Renal cortical epithelial cell (primary cell): ENCODE measurements around the gene RACGAP1. TPM values are rescaled to one million over a fixed set of nuclear protein-coding genes. Genes with fewer than 3 reads are reported as not detected.

Experiments
- DNase-seq: peaks from one replicate; pipeline ENCODE4 v3.0.0-alpha.2; 2011; ENCODE audit warnings: low read depth
- total RNA-seq: library from RNA; depleted of rRNA; stranded (reverse); fragments of >200 nt; gene quantifications from 2 replicates; pipeline ENCODE4 v1.2.3, GENCODE V29; 2014

Gene RACGAP1
- total RNA-seq, 1 donor from 2014 or later = 20.7 TPM

DNA sequence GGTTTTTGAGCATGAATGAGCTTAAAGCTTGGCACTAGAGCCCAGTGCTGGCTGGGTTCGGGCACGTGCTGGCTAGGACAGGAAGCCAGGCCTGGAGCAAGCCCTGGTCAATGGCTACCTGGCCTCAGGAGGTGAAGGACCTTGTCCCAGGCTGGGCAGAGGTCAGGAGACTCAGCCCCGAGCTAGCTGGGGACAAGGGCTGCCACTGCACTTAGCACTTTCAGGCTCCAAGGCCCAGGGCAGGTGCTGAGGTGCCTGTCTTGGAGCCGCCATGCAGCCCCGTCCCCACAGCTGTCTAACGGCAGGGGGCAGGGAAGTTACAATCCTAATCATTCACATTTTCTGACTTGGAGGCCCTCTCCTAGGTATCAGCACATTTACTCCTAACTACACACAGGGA is 56.8 kb downstream of the RACGAP1 start:
- DNase-seq = no peak

- DNase-seq = no peak
These were observed 57.5 kb downstream of the RACGAP1 start for GRCh38 chr12:49967777-49968250.

DNA sequence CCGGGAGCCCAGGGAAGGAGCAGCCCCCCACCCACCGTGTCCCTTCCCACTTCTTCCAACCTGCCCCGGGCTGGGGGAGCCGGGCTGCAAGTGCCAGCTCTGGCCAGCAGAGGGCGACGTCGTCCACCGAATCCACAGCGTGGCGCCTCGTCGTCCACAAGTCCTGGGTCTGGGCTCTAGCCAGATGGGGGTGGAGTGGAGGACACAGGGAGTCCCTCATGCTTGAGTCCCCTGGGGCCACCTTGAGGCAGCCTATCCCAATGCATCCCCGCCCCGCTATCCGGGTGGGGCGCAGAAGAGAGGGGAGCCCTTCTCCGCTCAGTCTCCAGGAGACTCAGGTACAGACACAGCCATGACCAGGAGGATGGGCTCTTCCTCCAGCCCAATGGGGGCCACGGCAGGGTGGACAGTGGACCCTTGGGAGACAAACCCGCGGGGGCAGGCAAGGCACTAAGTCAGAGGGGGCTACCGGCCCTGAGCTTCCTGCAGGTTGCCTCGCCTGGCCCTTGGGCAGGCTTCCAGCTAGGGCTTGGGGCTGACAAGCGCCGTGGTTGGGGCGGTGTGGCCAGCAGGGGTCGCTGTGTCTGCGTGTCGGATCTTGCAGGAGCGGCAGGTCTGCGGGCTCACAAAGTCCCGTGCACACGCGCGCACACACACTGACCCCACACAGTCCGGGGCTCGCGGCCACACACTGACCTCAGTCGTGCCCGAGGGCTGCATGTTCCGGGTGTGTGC is 58.1 kb downstream of the RACGAP1 start:
- DNase-seq = peak; percentile 61

DNA sequence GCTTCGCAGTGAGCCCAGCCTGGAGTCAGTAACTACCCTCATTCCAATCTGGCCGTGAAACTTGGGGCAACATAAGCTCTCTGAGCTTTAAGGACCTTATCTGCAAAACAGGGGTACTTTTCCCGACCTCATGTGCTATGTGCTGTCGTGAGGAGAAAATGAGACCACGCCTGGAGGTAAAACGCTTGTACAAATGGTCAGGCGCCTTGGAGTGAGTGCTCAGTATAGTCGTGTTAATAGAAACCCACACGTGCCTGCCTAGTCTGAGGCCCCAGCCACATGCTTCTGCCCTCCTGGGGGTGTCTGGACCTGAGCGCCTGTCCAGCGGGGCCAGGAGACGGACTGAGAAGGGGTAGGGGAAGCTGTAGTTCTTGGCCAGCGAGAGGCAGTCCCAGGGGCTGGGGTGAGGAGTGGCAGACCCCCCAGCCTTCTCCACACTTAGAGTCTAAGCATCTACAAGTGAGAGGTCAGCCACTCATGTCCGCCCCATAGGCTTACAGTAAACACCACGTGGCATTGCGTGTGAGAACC is 58.7 kb downstream of the RACGAP1 start:
- no peak for DNase-seq

DNA sequence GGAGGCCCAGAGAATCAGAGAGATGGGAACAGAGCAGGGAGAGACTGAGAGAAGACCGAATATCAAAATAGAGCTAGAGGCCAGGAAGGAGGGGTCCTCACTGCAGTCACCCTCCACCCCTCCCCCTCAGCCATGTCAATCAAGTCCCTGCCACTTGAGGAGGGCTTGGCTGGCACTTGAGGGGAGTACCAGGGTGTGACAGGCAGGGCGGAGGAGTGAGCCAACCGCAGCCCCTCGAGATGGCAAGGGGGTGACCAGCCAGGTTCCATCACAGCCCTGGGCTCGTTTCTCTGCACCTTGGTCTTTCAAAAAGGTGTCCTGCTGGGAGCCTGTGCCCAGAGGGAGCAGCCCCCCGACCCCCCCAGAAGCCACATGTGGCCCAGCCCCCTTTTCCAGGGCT is 59.5 kb downstream of the RACGAP1 start:
- DNase-seq = no peak

DNA sequence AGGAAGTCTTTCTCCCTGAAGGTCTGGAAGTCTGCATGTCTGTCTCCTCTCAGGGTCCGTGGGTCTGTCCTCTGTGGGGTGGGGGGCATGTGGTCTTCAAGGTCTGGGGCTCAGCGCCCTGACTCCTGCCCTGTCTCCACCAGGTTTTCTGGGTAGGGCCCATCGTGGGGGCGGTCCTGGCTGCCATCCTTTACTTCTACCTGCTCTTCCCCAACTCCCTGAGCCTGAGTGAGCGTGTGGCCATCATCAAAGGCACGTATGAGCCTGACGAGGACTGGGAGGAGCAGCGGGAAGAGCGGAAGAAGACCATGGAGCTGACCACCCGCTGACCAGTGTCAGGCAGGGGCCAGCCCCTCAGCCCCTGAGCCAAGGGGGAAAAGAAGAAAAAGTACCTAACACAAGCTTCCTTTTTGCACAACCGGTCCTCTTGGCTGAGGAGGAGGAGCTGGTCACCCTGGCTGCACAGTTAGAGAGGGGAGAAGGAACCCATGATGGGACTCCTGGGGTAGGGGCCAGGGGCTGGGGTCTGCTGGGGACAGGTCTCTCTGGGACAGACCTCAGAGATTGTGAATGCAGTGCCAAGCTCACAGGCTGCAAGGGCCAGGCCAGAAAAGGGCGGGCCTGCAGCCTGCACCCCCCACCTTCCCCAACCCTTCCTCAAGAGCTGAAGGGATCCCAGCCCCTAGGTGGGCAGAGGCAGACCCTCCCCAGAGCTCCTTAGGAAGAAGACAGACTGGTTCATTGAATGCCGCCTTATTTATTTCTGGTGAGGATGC is 60.3 kb downstream of the RACGAP1 start:
- no peak for DNase-seq

GRCh38 chr12:49963976-49964815 is 61.1 kb downstream of the RACGAP1 start:
- no peak for DNase-seq

DNA sequence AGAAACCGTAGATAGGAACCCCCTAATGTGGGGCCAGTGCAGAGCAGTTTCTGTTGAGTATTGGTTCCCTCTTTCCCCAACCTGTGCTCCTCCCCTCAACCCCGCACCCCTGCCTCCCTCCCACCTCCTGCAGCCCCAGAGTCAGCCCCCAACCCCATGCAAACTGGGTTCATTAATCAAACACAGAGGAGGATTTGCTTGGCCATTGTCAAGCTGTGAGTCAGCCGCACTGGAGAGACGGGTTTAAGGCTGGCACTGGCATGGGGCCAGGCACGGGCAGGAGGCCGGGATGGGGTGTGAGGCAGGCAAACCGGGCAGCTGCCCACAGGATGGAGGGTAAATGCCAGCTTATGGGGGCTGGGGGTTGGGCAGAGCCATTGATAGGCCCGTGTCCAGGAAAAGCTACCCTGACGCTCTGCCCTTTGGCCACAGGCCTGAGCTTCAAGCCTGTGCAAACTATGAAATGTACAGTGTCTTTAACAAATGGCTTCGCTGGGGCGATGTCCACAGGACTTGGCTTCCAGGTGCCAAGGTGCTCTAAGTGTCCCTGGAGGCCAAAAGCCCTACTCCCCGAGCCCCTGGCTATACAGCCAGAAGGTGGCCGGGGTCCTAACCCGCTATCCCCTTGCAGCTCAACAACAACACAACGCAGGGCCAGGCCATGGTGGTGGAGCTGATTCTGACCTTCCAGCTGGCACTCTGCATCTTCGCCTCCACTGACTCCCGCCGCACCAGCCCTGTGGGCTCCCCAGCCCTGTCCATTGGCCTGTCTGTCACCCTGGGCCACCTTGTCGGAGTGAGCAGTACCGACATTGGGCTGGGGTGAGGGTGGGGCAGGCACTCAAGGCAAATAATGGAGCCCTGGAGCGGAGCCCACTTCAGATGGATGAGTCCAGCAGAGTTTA is 62.2 kb downstream of the RACGAP1 start:
- DNase-seq = peak; percentile 87

GRCh38 chr12:49961993-49962764 is 63.1 kb downstream of the RACGAP1 start:
- DNase-seq = no peak

DNA sequence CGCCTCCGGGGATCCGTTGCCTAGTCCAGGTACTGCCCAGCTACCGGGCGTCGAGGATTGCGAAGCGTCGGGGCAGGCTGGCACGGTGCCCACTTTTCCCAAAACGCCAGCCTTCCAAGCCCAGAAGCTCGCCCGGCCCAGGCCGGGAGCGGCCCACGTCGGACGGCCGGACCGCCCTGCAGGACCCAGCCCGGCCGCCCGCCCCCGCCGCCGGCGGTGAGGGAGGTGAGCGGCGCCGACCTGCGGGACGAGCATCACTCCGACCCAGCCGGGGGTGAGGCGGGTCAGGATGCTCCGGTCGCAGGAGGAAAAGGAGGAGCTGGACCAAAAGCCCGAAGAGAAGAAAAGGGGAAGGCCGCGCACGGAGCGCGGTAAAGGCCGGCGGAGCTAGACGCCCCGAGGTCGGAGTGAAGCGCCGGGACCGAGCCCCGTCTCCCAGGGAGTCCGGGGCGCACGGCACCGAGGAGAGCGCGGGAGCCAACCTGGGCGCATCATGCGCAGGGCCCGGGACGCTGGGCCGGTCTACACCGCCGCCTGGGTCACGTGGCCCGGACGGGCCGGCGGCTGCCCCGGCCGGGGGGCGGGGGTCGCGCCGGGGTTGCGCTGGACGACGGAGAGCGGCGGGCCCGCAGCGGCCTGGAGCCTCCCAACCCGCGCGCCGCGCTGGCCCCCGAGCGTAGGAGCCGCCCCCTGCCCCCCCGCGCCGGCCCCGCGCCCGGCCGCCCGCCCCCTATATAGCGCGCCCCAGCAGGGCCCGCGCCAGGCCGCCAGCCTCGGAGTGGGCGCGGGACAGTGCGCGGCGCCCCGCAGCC is 64.0 kb downstream of the RACGAP1 start, which contains the start of gene AQP5:
Gene AQP5, plus strand, starts transcription at position 762 of the 812 bp plus-strand sequence. CDS start 146 bp downstream, outside the sequence.
- no peak for DNase-seq

DNA sequence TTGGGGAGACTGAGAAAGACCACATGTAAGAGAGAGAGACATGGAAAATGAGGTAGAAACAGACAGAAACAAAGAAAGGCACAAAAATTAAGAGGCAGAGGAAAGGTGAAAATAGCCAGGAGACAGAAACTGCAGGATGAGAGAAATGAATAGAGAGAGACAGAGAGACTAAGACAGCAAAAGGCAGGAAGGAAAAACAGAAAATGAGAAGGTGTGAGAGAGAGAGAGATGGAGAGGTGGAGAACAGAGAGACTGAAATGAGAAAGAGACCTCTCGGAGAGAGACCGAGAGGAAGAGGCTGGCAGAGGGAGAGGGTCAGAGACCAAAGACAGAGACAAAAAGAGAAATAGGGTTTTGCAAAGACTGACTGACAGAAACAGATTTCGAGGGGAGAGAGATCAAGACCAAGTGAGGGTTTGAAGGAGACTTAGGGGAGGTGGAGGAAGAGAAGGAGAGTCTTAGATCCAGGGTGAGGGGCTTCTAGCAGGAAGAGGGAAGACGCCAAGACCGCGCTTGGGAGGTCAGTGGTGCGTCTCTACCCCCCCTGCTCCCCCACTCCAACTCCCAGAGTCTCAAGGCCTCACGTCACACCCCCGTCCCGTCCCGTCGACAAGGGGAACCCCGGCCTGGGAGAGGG is 64.7 kb downstream of the RACGAP1 start:
- DNase-seq = no peak

DNA sequence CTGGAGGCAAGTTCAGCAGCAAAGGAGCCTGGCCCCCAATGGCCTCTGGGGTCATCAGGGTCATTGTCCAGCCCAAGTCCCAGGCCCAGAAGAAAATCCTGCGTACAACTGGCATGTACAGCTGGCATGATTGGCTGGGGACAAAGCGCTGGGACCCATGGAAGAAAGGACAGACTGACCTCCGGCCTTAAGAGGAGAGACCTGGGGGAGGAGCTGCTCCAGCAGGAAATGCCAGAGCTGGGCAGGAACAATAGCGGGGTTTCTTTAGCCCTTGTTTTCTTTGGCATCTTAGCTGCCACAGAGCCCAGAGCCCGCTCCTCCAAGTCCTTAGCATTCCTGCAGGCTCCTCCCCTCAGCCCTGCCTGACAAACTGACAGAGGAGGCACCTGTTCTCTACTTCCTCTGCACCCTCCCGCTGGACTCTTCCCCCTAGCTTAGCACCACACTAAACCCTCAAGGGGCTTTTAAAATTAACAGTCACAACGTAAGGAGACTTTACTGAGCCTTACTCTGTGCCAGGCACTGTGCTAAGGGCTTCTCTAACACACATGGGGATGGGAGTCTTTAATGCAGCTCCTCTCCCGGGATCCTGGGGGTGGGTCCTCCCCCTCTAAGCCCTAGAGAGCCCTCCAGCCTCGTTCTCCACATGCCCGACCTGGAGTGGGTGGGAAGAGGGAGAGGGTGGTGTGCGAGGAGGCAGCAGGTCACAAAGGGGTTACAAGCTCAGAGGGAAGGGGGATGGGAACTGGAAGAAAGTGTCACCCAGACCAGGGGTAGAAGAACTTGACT is 65.4 kb downstream of the RACGAP1 start:
- peak; percentile 87 for DNase-seq

- DNase-seq = no peak
These were observed 67.7 kb downstream of the RACGAP1 start for GRCh38 chr12:49957570-49957967.

- peak; percentile 51 for DNase-seq
These were observed 68.4 kb downstream of the RACGAP1 start for GRCh38 chr12:49956663-49957569.

DNA sequence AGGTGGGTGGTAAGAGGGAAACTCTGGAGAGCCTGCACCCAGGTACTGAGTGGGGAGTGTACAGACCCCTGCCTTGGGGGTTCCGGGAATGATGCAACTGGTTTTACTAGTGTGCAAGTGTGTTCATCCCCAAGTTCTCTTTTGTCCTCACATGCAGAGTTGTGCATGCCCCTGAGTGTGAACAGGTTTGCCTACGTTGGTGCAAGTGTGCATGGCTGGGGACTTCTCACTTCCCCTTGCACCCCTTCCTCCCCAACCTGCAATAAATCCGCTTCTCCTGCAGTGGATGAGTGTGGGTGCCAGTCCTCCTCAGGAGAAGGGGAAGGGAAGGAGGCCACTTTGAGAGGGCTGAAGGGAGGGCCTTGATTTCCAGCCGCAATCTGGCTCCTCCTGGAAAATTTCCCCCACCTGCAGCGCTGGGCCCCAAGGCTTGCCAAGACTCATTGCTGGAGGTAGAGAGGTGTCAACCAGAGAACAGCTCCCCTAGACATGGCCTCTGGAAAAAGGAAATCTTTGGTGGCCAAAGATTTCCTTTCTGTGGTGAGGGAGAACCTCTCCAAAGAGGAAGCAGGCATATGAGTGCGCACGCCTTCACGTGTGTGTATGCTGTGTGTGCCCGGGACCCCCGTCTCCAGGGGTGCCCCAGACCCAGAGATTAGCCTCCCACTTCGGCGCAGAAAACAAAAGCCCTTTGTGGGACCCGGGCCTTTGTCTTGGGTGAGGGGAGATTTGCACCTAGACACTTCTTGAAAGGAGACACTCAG is 69.2 kb downstream of the RACGAP1 start:
- DNase-seq = no peak
